Suprapubic skin (tissue), 4 donors: Measurements from ENCODE around the gene ZNF680.

Experiments used
- EP300 ChIP-seq: sonication (generic); formaldehyde crosslinking; IDR thresholded peaks from one replicate; pipeline ENCODE4 v1.6.1; 2017; ENCODE audit warnings: antibody characterized with exemption
- POLR2A ChIP-seq, 2 donors: fragments of 450-650 bp; IDR thresholded peaks; one replicate each; pipeline ENCODE4 v1.6.1; 2017; ENCODE audit warnings: antibody characterized with exemption in 2 of 2, mild to moderate bottlenecking in 2 of 2, moderate library complexity in 2 of 2
- POLR2AphosphoS5 ChIP-seq, 3 donors: sonication (generic); formaldehyde crosslinking; IDR thresholded peaks; one replicate each; pipeline ENCODE4 v1.6.1; 2017; ENCODE audit warnings: antibody characterized with exemption in 3 of 3
- TF ChIP-seq, protein P1 (sequence below), 2 donors: fragments of 200-600 bp in 1 of 2; fragments of 450-650 bp in 1 of 2; sonication (generic) in 1 of 2; IDR thresholded peaks; one replicate each; pipeline ENCODE4 v1.5.1; 2016 to 2019; ENCODE audit warnings: antibody characterized with exemption in 2 of 2, mild to moderate bottlenecking in 1 of 2, moderate library complexity in 1 of 2

DNA sequence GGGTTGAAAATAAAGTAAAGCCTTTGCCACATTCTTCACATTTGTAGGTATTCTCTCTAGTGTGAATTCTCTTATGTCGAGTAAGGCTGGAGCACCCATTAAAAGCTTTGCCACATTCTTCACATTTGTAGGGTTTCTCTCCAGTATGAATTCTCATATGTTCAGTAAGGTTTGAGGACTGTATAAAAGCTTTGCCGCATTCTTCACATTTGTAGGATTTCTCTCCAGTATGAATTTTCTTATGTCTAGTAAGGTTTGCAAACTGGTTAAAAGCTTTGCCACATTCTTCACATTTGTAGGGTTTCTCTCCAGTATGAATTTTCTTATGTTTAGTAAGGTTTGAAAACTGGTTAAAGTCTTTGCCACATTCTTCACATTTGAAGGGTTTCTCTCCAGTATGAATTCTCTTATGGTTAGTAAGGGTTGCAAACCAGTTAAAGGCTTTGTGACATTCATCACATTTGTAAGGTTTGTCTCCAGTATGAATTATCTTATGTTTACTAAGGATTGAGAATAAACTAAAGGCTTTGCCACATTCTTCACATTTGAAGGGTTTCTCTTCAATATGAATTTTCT is 41.4 kb downstream of the ZNF680 start:
- TF ChIP-seq POLR2A (IDR thresholded peaks at IDR 0.05) = no peak
- TF ChIP-seq, protein P1, sequence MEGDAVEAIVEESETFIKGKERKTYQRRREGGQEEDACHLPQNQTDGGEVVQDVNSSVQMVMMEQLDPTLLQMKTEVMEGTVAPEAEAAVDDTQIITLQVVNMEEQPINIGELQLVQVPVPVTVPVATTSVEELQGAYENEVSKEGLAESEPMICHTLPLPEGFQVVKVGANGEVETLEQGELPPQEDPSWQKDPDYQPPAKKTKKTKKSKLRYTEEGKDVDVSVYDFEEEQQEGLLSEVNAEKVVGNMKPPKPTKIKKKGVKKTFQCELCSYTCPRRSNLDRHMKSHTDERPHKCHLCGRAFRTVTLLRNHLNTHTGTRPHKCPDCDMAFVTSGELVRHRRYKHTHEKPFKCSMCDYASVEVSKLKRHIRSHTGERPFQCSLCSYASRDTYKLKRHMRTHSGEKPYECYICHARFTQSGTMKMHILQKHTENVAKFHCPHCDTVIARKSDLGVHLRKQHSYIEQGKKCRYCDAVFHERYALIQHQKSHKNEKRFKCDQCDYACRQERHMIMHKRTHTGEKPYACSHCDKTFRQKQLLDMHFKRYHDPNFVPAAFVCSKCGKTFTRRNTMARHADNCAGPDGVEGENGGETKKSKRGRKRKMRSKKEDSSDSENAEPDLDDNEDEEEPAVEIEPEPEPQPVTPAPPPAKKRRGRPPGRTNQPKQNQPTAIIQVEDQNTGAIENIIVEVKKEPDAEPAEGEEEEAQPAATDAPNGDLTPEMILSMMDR (IDR thresholded peaks at IDR 0.05) = no peak
- no peak for TF ChIP-seq POLR2AphosphoS5 (IDR thresholded peaks at IDR 0.05)
- TF ChIP-seq EP300 = no peak
